ENCODE results near the gene PPT1. TPM values are rescaled to one million over a fixed set of nuclear protein-coding genes. Genes with fewer than 3 reads are reported as not detected.

Gene PPT1
- total RNA-seq, 1 donor: 70.8 TPM

GRCh38 chr1:40057310-40058030, 39.6 kb downstream of the PPT1 start:
- TF ChIP-seq CTCF (IDR thresholded peaks at IDR 0.05; ENCODE audit: insufficient read depth, low read depth, low read length): no peak
- H3K4me3 ChIP-seq (ENCODE audit: low read depth, low read length): no peak overlapping the region
- DNase-seq (ENCODE audit: low read depth): no peak

GRCh38 chr1:40056519-40057309, 40.3 kb downstream of the PPT1 start:
- no peak overlapping the region for H3K4me3 ChIP-seq (ENCODE audit: low read depth, low read length)
- no peak for DNase-seq (ENCODE audit: low read depth)
- TF ChIP-seq CTCF (IDR thresholded peaks at IDR 0.05; ENCODE audit: insufficient read depth, low read depth, low read length): no peak

GRCh38 chr1:40053138-40053887, 43.7 kb downstream of the PPT1 start:
- TF ChIP-seq CTCF (IDR thresholded peaks at IDR 0.05; ENCODE audit: insufficient read depth, low read depth, low read length): no peak
- DNase-seq (ENCODE audit: low read depth): no peak

GRCh38 chr1:40050863-40051262, 46.2 kb downstream of the PPT1 start:
- H3K4me3 ChIP-seq (ENCODE audit: low read depth, low read length): no peak overlapping the region
- no peak for DNase-seq (ENCODE audit: low read depth)
- no peak for TF ChIP-seq CTCF (IDR thresholded peaks at IDR 0.05; ENCODE audit: insufficient read depth, low read depth, low read length)

More at GRCh38 chr1:40053138-40053887, 43.7 kb downstream of the PPT1 start:
- H3K4me3 ChIP-seq (ENCODE audit: low read depth, low read length): no peak overlapping the region

GRCh38 chr1:40049725-40050124, 47.3 kb downstream of the PPT1 start:
- TF ChIP-seq CTCF (IDR thresholded peaks at IDR 0.05; ENCODE audit: insufficient read depth, low read depth, low read length): no peak
- H3K4me3 ChIP-seq (ENCODE audit: low read depth, low read length): no peak overlapping the region
- no peak for DNase-seq (ENCODE audit: low read depth)

- no peak overlapping the region for H3K4me3 ChIP-seq (ENCODE audit: low read depth, low read length)
- TF ChIP-seq CTCF (IDR thresholded peaks at IDR 0.05; ENCODE audit: insufficient read depth, low read depth, low read length): no peak
- no peak for DNase-seq (ENCODE audit: low read depth)
Measured at GRCh38 chr1:40047769-40048168, 49.3 kb downstream of the PPT1 start.

All from fibroblast of villous mesenchyme (primary cell).